ENCODE results near the gene VASP.

The VASP gene

DNA sequence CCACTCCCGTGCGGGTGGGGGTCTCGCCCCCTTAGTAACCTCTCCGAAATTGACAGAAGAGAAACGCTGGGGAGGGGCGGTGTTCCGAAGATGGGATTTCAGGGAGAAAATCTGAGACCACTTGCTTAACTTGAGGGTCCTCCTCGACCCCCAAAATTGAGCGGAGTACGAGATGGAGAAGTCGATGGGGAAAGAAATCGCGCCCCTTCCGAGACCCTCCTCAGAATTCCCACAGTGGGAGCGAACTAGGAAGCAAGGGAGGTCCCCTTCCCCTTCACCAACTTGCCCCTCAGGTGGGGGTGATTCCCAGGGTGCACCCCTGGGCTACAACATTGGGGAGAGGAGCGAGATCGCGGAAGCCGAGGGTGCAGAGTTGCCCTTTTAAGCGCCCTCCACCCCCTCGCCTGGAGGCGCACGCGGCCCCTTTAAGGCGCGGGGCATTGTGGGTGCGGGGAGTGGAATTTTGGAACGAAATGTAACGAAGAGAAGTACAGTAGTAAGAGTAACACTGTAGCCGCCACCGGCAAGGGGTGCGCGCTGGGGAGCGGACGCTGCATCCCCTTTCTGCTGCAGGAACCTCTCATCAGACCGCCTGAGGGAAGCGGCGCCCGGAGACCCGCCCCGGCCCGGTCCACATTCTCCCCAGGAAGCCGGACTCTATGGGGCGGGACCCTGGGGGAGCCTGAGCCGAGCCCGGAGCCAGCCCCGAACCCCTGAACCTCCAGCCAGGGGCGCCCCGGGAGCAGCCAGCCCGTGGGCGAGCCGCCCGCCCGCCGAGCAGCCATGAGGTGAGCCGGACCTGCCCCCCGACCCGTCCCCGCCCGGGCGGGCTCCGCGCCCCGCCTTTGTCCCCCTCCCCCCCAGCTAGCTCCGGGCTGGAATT, at the start of gene VASP:
VASP (plus strand) TSS at position 491 of the 883 bp plus-strand sequence; CDS start at position 784, 293 bp downstream.
- peak; percentile 87 for DNase-seq

DNA sequence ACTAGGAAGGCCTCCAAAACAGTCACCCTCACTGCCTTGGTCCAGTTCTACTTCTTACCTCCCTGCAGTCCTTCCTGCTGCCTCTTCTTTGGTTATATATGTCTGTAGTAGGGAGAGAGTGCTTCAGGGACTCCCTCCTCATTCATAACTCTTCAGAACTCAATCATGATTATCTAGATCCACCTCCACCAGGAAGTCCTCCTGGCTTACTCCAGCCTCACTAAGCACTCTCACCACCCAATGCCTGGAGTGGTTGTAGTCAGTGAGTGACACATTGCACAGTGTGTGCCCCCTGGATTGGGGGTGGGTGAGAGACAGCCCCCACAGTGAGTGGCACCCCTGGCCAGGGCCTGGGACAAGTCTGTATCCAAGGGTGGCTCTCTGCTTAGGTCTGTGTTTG, 49.5 kb upstream of the VASP start:
- DNase-seq, result no peak

GRCh38 chr19:45460807-45461347, 46.4 kb upstream of the VASP start:
- no peak for DNase-seq

- no peak for DNase-seq
These were observed 45.1 kb upstream of the VASP start for GRCh38 chr19:45462174-45462573.

DNA sequence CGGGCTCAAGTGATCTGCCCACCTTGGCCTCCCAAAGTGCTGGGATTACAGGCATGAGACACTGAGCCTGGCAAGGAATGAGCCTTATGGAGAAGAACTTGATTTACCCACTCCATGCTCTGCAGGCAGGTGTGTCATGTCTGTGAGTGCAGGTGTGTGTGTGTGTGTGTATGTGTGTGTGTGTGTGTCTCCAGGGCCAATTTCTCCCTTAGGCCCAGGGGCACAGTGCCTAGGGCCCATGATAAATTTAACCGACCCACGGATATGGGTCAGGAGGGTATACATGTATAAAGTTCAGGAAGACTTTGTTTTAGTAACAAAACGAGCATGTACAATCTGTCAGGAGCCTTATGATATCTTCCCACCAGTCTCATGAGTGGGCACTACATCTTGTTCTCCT, 44.0 kb upstream of the VASP start:
- no peak for DNase-seq

GRCh38 chr19:45464274-45464673, 43.0 kb upstream of the VASP start:
- DNase-seq, result no peak

- no peak for DNase-seq
These were observed 42.3 kb upstream of the VASP start for GRCh38 chr19:45464852-45465441.

GRCh38 chr19:45467115-45467455, 40.2 kb upstream of the VASP start:
- no peak for DNase-seq

GRCh38 chr19:45467456-45468158, 39.7 kb upstream of the VASP start, which contains the start of gene FOSB:
TSS of gene FOSB (plus strand) at chr19:45467996. CDS start at chr19:45468587, 591 bp downstream.
- peak; percentile 78 to 87 for DNase-seq

GRCh38 chr19:45468159-45468651, 39.1 kb upstream of the VASP start:
- no peak for DNase-seq

GRCh38 chr19:45468803-45469131, 38.5 kb upstream of the VASP start:
- DNase-seq, result no peak

DNA sequence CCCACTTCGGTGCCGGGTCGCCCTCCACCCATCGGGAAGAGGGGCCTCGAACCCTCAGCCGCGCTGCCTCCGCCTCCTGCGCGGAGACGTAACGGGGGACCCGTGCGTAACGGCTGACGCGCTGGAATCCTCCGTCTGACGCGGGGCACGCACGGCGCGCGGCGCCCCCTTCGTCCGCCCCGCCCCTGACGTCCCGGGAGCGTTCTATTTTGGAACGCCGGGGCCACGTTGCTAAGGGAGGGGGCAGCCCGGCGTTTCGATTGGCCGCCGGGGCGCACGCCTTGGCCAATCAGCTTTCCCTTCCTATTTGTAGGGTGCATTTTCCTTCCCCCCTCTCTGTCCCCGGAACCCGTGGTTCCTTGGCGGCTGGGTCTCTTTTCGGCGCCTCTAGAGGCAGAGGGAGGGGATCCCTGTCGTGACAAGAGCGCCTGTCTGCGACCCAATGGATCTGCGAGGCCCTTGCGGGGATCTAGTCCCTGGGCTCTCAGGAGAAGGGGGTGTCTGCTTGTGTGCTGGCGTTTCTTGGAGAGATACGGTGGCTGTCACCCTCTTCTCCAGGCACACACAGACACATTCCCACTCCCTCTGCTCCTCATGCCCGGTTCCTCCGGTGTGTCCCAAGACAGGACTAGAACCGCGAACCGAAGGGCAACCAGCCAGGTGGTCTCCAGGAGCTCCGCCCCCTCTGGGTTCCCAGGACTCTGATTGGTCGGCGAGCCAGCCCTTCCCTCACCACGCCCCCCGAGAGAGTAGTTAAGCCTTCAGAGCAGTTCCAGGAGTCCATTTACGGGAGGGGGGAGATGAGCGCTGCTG, 37.9 kb upstream of the VASP start:
- DNase-seq, result peak; percentile 94 to 95

- no peak for DNase-seq
These were observed 37.1 kb upstream of the VASP start for GRCh38 chr19:45469945-45470761.

GRCh38 chr19:45470762-45471081, 36.6 kb upstream of the VASP start:
- no peak for DNase-seq

DNA sequence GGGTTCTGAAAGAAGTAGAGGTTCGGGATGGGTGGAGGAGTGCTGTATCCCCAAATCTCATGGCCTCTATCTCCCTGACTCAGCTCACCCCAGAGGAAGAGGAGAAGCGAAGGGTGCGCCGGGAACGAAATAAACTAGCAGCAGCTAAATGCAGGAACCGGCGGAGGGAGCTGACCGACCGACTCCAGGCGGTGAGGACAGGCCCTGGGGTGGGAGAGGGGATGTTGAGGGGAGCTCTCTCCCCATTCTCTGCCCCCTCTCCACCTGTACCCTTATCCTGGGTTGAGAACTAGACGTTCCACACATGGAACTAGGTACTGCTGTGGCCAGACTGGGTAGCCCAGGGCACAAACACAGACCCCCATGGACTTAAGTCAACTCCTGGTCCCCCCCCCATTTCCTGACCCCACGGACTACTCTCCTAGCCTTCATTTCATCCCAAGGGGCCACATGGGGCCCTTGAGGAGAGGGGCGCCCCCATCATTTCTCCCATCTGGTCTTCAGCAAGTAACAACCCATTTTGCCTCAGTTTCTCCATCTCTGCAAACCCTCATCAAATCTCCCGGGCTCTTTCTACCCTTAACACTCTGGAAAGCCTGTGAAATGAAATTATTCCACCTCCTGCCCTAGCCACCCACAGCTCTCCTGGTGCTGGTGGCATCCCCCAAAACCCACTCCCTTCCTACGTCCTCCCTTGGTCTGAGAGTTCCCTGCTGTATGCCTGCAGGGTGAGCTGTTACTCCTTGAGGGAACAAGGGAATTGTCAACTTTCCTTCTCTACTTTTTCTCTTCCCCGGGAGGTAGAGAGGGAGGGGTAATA, 36.0 kb upstream of the VASP start:
- DNase-seq, result no peak

- no peak for DNase-seq
These were observed 35.2 kb upstream of the VASP start for GRCh38 chr19:45471931-45472562.

- DNase-seq, result no peak
These were observed 34.5 kb upstream of the VASP start for GRCh38 chr19:45472563-45473366.

DNA sequence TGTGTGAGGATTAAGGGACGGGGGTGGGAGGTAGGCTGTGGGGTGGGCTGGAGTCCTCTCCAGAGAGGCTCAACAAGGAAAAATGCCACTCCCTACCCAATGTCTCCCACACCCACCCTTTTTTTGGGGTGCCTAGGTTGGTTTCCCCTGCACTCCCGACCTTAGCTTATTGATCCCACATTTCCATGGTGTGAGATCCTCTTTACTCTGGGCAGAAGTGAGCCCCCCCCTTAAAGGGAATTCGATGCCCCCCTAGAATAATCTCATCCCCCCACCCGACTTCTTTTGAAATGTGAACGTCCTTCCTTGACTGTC, 34.0 kb upstream of the VASP start:
- DNase-seq, result no peak

Data from AML-193 (cell line).